HG02840 (cell line): ENCODE measurements around the gene CEP85L.

Experiments
- ATAC-seq: cut with Tn5 transposase; IDR thresholded peaks from one replicate; pipeline ENCODE4 v1.9.1; 2021; ENCODE audit warnings: mild to moderate bottlenecking, moderate library complexity, moderate number of reproducible peaks; ENCODE audit not compliant: unreplicated experiment, low FRiP score

Gene CEP85L

DNA sequence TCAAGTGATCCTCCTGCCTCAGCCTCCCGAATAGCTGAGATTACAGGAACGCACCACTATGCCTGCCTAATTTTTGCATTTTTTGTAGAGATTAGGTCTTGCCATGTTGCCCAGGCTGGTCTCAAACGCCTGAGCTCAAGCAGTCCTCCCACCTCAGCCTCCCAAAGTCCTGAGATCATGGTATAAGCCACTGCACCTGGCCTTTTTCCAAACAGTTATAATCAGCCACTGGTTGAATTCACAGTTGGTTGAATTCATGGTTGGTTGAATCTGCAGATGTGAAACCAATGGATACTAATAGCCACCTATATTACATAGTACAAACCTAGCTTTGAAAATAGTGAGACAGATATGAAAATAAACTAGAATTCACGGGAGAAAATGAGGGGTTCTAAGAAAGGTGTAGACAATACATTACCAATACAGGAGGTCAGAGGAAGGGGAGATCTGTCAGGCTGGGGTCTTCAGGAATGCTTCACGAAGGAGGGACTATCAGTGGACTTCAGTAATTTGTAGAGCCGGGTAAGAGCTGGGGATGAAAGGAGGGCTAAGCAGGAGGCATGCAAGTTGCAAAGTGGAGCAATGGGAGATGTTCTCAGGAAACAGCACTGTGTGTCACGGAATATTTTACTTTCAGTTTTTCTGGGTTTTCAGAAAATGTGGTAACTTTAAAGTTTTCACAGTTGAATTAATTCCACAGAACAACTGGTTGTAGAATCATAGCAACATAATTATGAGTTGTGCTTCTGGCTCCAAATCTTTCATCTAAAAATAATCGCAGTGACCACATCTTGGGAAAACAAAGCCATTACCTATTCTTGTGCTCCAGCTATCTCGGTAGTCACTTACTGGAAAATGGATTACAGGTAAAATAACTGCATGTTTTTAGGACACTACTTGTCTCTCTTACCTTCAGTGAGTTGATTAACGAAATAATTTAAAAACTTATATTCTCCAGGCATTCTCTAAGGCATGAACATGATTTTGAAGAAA lies 12.9 kb upstream of the CEP85L start:
- no peak for ATAC-seq

DNA sequence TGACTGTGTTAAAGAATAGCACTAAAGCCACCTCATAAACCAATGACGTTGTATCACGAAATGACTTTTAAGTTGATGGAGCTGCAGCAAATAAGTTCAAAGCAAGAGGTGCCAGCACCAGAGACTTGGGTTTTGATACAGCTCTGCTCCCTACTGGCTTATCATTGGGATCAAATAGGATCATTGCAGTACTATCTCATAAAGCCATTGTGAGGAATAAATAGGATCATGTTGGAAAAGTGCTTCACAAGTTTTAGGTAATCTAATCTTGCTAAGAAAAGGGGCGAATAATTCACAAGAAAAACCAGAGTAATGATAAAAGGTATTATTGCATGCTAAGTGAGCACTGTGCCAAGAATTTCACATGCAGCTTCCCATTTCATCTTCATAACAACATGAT lies 10.4 kb upstream of the CEP85L start:
- ATAC-seq: no peak

DNA sequence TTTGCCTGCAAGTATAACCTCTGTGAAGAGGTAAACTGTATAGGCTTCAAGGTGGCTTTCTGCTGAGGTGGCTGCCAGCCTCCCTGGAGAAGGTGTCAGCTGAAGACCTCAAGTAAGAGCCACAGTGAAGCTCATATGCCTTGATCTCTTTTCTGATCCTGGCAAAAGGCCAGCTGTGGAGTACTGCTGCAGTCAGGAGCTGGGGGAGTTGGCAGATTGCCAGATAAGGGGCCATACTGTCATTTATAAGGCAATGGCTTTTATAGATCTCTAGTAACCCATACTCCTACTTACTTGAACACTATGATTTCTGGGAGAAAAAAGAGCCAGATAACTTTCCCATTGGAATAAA lies 8.8 kb upstream of the CEP85L start:
- ATAC-seq: no peak

DNA sequence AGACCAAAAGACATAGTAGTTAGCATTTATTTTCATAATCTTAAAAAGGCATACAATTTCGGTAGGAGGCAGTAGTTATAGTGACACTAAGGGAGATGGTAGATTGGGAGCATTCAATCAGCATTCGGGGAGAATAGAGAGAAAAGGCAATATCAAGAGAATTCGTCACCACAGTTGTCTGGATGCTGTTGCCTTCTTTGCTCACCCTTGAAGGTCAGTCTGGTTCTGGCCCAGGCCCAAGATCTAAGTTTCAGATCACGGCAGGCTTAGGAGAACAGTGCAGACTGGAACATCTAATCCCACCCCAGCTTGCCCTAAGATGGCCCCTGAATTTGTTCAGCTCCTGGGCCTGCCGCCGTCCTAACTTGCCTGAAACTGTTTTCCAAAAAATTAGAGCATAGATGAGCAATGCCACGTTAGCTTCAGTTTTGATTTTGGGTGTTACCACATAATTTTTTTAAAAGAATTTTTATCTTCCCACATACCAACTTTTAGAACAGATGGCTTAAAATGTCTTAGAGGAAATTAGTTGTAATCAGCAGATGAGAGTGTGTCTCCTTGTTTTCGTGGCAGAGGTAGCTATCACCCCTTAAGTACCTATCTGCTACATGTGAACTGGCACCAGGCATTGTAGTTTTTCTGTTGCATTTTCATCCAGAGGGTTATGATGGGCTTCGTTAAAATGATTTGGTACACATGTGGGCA lies 8.3 kb upstream of the CEP85L start:
- no peak for ATAC-seq

DNA sequence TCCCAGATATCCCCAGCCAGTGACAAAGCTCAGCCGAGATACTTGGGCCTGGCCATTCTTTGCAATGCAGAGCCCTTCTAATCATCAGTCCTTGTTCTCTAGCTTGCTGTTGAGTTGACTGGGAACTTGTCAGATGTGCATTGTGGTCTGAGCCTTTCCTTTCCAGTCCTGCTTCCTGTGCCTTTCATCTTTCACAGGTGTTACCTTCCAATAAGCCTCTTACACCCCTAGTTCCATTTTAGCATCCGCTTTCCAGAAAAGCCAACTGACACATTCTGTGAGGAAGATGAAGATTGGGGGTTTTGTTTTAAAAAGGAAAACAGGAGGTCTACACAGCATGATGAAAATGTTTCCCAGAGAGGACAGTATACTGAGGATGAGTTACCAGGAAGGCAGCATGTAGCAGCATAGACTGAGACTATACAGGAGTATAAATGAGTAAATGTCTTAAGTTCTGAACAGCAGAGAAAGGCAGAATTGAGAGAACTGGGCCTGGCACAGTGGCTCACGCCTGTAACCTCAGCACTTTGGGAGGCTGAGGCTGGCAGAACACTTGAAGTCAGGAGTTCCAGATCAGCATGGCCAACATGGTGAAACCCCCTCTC lies 5.6 kb upstream of the CEP85L start:
- no peak for ATAC-seq

DNA sequence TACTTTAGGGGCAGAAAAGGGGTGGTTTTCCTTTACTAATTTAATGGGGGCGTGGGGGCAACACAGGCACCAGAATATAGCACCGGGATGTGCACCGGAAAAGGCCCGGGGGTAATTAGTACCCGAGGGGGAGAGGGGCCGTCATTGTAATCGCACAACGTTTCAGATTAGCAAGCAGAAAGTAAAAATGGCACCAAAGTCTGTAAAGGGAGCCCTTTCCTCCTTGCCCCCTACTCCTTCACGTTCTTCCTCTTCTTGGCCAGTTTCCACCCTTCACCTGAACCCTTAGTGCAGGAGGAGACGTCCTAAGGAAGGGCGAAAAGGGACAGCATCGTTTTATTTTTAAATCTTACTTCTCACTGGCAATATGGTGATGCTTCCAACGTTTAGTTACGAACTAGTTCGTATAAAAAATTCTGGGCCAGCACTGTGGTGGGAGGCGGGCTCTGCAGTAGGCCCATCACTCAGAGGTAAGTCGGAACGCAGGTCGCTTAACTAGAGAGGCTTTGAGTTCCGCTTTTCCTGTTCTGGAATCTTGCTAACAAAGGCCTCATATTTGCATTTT lies 742 bp upstream of the CEP85L start:
- peak; percentile 0 for ATAC-seq

DNA sequence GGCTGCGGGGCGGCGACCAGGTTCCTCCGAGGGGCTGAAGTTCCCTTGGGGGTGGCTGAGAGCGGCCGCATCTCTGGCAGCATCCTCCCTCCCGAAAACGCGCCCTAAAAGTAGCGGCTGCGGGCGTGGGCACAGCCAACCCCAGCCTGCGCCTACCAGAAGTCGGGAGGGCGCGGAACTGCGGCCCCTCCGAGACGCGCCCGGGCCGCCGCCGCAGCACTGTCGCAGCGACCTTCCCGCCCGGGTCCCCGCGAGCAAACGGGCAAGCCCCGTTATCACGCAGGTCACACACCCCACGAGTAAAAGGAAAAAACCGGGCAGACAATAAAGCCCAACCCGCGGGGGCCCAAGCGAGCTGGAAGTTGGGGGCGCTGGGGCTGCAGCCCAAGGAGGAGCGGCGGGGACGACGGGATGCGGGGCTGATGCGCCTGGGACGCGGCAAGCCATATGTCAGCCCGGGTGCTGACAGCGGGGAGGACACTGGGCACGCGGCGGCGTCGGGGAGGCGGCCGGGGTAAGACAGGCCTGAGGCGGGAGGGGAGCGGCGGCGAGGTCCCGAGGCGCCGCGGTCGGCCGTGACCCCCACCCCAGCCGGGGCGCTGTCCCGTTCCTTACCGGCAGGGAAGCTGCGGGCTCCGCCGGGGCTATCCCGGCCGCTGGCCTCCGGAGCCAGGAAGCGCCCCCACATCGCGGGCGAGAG lies 659 bp downstream of the CEP85L start:
- ATAC-seq: peak; percentile 43

DNA sequence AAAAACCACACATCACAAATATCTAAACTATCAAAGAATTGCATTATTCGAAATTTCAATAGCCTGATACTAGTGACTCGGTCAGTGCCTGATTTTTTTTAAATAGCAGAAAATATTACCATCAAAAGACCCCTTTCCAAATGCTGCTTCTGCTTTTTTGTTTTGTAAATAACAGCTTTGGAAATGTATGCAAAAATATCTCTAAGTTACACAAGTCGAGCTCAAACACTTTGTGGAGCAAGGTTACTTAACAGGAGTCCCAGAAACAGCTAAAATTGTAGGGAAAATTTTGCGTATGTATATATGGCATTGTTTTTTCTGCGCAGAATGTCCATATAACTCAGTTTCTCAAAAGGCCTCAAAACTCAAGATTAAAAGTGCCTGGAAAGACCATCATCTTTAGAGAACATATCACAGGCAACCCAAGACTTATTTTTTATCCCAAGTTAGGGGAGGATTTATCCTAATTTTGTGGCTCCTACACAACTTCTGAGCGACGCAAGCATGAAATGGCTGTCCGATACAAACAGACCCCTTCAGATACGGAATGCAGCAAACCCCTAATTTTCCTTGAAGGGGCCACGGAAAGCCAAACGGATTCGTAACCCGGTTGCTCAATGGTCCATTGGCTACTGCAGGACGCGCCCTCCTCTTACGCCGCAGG lies 1.3 kb downstream of the CEP85L start:
- ATAC-seq: no peak

DNA sequence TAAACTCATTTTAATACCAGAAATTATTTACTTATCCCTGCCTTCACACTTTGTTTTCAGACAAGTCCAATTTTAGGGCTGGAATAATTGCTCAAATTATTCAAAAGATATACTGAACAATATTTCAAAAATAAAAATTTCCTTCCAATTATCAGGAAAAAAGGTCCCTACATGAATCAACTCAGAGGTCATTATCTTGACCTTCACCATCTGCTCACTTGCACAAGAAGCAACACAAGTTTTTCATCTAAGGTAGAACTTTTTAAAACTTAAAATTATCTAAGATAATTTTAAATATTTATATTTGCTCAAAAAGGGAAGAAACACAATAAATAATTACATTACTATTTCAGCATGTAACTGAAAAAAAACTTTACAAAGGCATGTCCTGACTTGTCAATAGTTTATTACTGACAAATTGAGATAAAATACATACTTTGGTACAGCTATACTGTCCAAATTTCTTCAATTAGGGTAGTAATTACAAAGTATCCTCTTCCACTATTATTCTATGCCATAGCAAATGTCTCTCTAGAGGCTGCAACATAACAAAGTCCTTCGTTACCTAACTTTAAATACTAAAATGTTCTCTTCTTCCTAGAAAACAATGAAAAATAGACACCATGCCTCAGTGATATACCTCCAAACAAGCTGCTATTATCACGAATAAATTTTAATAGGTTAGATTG lies 2.4 kb downstream of the CEP85L start:
- ATAC-seq: no peak

DNA sequence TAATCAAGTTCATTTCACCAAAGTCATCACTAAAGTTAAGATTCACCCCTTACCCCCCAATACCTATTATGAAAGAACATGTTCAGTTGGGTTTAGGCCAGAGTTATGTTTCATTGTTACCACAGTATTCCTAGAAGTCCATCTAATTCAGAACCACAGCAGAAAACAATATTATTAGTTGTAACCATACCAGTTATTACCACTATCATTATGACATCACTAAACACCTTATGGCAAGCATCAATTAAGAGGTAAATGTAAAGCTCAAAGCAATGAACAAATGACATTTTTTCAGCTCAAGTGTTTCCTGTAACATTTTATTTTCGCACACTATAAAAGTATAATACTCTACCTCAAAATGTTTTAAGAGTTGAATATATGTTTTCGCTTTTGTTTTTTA lies 4.4 kb downstream of the CEP85L start:
- ATAC-seq: no peak

DNA sequence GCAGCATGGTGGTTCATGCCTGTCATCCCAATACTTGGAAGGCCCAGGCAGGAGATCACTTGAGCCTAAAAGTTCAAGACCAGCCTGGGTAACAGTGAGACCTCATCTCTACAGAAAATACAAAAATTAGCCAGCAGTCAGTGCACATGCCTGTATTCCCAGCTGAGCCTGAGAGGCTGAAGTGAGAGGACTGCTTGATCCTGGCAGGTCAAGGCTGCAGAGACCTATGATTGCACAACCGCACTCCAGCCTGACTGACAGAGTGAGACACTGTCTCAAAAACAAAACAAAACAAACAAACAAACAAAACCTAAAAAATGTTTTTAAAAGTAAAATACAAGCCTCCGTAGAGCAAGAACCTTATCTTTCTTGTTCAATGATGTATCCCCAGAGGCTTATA lies 6.0 kb downstream of the CEP85L start:
- no peak for ATAC-seq

DNA sequence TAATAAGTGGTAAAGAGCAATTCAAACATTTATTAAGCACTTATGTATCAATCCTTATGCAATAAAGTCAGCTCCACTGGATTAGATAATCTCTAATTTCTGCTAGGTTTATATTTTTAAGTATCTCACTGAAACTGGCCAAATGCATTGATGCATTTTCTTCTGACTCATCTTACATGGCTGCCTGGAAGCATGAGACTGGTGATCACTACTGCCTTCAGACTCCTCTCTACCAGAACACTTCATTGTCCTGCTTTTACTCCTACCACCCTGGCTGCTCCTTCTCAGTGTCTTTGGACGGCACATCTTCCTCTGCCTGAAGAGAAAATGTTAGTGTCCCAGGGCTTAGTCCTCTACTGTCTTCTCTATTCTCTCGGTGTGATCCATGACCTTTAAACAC lies 7.4 kb downstream of the CEP85L start:
- no peak for ATAC-seq

DNA sequence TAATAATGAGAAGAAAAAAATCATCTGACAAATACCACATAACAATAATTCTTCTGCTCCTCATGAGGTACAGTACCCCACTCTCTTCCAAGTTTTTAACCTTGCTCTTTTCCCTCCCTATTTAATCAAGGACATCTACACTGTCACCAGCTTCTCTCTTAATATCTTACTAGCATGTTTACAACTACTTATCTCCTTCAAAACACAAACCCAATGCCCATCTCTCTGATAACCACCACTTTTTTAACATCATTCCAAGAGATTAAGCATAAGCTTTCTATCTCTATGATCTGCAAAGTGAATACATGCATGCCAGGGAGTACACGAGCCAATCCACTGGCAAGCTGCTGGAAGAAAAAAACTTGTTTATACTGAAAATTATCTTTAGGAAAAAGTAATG lies 10.3 kb downstream of the CEP85L start:
- no peak for ATAC-seq

DNA sequence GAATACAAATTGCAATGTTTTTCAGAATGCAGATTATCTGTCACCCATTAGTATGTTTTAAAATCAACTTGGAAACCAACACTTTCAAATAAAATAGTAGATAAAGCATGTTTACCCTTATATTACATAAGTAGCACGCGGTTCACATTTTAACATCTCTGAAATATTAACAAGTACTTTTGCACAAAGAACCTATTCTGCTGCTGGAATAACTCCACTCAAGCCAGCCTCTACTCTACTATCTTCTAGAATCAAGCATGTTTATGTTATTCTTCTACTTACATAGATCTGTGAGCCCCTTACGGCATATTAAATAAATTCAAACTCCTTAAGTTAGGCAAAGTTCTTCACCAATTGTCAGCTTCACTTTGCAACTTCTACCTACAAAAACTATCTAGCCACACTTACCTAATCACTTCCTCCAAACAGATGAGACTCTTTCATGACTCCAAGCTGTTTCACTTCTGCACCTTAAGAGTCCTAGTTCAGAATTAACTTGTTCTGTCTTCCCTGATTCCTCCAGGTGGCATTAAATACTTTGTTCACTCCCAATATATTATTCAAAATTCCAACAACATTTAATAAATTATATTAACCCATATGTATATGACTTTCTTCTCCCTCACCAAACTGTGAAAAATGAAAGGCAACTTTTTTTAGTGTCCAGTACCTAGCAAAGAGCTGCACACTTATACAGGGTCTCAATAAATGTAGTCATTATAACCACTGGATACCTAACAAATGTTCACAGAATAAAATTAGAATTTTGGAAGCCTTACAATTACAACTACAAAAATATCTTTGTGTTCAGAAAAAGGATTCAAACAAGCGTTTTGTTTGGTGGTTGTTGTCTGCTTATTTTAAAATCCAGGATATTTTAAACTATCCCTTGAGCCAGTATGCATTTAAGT lies 12.1 kb downstream of the CEP85L start:
- peak; percentile 76 for ATAC-seq

DNA sequence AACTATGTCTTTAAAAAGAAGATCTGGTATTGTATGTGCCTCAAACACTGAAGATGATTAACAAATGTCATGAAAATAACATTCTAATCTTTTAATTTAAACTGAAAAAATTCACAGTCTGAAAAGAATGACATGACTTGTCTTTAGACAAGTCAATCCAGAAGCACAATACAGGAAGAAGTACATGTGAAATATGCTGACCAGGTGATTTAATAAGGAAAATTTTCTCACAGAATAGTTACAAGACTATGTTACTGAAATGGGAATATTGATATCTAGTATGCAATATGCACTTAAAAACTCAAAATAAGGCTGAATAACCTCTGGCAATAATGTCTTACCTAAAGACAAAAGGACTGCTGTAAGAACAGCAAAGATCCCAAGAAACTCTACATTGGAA lies 13.1 kb downstream of the CEP85L start:
- ATAC-seq: no peak

DNA sequence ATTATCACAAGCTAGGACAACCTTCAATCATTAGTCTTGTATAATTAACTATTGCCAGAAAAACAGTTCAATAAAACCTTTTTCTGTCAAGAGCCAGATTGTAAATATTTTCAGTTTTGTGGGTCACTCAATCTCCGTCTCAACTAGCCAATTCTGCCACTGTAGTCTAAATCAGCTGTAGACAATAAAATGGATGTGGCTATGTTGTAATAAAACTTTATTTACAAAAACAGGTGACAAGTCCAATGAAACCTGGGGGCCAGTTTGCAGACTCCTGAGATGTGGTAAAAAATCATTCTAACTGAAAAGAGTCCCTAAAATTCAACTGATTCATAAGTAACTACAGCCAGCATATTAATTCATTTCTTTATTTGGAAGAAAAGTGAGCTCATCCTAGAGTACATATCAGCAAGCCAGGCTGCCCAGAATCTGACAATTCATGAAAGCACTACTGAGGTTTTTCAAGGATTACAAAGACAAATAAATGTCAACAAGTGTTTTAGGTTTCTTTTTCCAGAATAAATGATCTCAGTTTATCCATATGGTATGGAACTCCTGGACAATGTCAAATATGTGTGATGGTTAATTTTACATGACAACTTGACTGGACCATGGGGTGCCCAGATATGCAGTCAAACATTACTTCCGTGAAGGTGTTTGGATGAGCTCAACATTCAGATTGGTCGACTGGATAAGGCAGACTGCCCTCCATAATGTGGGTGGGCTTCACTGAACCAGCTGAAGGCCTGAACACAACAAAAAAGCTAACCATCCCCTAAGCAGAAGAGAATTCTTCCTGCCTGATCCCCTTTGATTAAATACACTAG lies 15.3 kb downstream of the CEP85L start:
- ATAC-seq: no peak

DNA sequence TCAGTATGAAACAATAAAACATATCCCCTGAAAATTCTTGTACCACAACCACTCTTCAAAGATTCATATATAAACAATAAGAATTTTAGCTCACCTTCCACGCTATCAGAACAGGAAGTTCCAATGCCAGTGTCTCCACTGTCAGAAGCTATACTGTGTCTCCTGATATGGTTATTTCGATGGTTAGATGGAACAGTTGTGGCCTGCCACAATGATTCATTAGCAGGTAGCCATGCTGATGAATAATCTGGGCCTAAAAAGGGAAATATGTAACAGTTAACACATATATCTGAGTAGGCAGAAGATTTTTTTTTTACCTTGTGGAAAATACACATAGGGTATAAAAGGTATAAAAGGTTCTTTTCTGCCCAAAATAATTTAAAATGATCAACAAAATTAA lies 19.0 kb downstream of the CEP85L start:
- no peak for ATAC-seq

DNA sequence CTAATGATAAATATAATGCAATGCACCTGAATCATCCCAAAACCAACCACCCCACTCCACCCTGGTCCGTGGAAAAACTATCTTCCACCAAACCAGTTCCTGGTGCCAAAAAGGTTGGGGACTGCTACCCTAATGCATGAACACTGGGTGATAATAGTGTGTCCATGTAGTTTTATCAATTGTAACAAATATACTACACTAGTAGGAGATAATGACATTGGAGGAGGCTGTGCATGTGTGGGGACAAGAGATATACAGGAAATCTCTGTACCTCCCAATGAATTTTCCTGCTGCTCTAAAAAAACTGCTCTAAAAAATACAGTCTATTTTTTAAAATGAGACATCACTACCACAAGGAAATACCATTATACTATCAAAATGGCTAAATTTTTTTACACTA lies 20.5 kb downstream of the CEP85L start:
- no peak for ATAC-seq
